Right atrium auricular region (tissue), 2 donors: ENCODE measurements around the gene GART. TPM values are rescaled to one million over a fixed set of nuclear protein-coding genes. Genes with fewer than 3 reads are reported as not detected.
"Not testable (repeated sequence)": the region's sequence is repeated elsewhere in the genome, so short reads cannot be mapped to it uniquely, and the experiment has no call there.

Experiments
- DNase-seq: peaks from one replicate; pipeline ENCODE4 v3.0.0-alpha.2; 2019; ENCODE audit warnings: low spot score
- H3K27ac ChIP-seq, 2 donors: fragments of 200-600 bp; sonication (generic); 1 replicate in 1 of 2; 2 replicates in 1 of 2; pipeline ENCODE4 v1.5.1; 2016 to 2019
- H3K27me3 ChIP-seq, 2 donors: fragments of 200-600 bp; sonication (generic); one replicate each; pipeline versions ENCODE4 v1.5.1 to v1.6.0; 2017 to 2019
- H3K36me3 ChIP-seq: fragments of 200-600 bp; sonication (generic); one replicate; pipeline ENCODE4 v1.5.1; 2016
- H3K4me1 ChIP-seq, 2 donors: fragments of 200-600 bp; sonication (generic); one replicate each; pipeline versions ENCODE4 v1.5.1 to v1.6.0; 2017 to 2019
- H3K4me3 ChIP-seq, 2 donors: fragments of 200-600 bp; sonication (generic); 1 replicate in 1 of 2; 2 replicates in 1 of 2; pipeline ENCODE4 v1.5.1; 2017 to 2019; ENCODE audit warnings: mild to moderate bottlenecking in 1 of 2, moderate library complexity in 1 of 2
- H3K9me3 ChIP-seq, 2 donors: fragments of 200-600 bp; sonication (generic); one replicate each; pipeline ENCODE4 v1.5.1; 2019
- total RNA-seq, 2 donors: library from RNA; depleted of rRNA; stranded (reverse); fragments of >200 nt; gene quantifications; one replicate each; pipeline ENCODE4 v1.1.0, GENCODE V29; 2016
- TF ChIP-seq, protein P1 (sequence below), 2 donors: fragments of 200-600 bp; sonication (generic); IDR thresholded peaks; one replicate each; pipeline ENCODE4 v1.5.1; 2019; ENCODE audit warnings: antibody characterized with exemption in 2 of 2

Gene GART
- total RNA-seq, 2 donors from 2014 or later: 29.7 to 32.5 TPM

DNA sequence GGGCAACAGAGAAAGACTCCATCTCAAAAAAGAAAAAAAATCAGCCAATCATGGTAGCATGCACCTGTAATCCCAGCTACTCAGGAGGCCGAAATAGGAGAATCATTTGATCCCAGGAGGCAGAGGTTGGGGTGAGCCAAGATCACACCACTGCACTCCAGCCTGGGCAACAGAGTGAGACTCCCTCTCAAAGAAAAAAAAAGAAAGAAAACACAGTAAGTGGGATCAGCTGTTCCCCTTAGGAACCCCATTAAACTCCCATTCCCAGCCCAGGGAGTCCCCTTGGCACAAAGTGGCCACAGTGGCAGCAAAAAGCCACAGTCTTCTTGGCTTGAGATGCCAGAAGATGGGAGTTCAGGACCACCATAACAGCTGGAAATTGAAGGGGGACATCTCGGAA lies 71.2 kb downstream of the GART start:
- DNase-seq: no peak
- no peaks in the 10 kb centered on the region for H3K27me3 ChIP-seq
- no peak overlapping the region for H3K27ac ChIP-seq
- H3K9me3 ChIP-seq: no peaks in the 10 kb centered on the region
- no peaks in the 10 kb centered on the region for H3K4me1 ChIP-seq
- no peak overlapping the region for H3K4me3 ChIP-seq
- TF ChIP-seq, protein P1, sequence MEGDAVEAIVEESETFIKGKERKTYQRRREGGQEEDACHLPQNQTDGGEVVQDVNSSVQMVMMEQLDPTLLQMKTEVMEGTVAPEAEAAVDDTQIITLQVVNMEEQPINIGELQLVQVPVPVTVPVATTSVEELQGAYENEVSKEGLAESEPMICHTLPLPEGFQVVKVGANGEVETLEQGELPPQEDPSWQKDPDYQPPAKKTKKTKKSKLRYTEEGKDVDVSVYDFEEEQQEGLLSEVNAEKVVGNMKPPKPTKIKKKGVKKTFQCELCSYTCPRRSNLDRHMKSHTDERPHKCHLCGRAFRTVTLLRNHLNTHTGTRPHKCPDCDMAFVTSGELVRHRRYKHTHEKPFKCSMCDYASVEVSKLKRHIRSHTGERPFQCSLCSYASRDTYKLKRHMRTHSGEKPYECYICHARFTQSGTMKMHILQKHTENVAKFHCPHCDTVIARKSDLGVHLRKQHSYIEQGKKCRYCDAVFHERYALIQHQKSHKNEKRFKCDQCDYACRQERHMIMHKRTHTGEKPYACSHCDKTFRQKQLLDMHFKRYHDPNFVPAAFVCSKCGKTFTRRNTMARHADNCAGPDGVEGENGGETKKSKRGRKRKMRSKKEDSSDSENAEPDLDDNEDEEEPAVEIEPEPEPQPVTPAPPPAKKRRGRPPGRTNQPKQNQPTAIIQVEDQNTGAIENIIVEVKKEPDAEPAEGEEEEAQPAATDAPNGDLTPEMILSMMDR (IDR thresholded peaks at IDR 0.05): no peak
- peaks cover 13% of the 10 kb centered on the region for H3K36me3 ChIP-seq

DNA sequence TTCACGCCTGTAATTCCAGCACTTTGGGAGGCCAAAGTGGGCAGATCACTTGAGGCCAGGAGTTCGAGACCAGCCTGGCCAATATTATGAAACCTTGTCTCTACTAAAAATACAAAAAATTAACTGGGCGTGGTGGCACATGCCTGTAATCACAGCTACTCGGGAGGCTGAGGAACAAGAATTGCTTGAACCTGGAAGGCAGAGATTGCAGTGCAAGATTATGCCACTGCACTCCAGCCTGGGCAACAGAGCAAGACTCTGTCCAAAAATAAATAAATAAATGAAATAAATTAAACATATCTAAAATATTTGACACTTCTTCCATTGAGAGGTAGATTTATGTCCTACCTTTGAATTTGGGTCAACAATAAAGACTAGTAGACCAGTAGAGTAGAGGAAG lies 72.7 kb downstream of the GART start:
- not testable (repeated sequence) for H3K27me3 ChIP-seq, H3K4me1 ChIP-seq, H3K4me3 ChIP-seq, H3K9me3 ChIP-seq, DNase-seq, H3K27ac ChIP-seq
- peaks cover 14% of the 10 kb centered on the region for H3K36me3 ChIP-seq

DNA sequence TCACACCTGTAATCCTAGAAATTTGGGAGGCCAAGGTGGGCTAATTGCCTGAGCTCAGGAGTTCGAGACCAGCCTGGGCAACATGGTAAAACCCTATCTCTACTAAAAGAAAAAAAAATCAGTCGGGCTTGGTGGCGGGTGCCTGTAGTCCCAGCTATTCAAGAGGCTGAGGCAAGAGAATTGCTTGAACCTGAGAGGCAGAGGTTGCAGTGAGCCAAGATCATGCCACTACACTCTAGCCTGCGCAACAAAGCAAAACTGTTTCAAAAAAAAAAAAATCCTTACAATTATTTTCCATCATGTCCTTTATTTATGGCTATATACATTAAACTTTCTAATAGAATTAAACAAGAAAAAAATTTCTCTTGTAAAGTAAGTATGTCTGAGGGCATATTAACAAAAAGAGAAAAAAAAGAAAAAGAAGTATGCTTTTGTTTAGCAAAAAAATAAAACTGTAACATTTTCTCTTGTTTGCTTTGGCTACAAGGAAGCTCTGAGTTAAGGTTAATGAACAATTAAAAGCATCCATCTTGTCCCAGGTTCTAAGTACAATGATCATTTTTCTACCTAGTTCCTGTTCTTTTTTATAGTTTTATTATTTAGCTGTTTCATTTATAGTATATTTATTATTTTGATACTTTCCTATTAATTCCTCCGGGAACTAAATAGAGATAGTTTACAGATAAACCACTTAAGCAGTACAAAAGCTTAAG lies 80.2 kb downstream of the GART start:
- no peak for DNase-seq
- no peaks in the 10 kb centered on the region for H3K9me3 ChIP-seq
- no peaks in the 10 kb centered on the region for H3K4me1 ChIP-seq
- peaks cover 39% of the 10 kb centered on the region for H3K36me3 ChIP-seq
- no peaks in the 10 kb centered on the region for H3K27me3 ChIP-seq
- no peak overlapping the region for H3K4me3 ChIP-seq
- TF ChIP-seq, protein P1 (IDR thresholded peaks at IDR 0.05): no peak
- H3K27ac ChIP-seq: no peak overlapping the region

DNA sequence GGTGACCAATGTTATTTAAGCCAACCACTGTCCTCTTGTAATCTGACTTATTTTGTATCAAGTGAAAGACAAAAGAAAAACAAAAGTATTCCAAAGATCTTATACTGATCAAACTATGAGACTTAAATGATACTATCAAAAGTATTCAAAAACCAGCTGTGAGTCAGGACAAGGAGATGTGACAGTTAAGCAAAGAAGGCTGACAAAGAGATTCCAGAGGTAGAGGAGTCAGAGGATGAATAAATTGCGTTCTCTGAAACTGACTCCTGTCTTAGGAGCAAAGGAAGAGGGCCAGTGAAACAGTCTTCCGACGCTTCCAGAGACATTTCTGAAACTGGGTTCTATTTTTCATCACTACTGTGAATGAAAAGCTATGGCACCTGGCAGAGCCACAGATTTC lies 83.1 kb downstream of the GART start:
- no peaks in the 10 kb centered on the region for H3K27me3 ChIP-seq
- H3K36me3 ChIP-seq: peaks cover 33% of the 10 kb centered on the region
- no peak for DNase-seq
- no peaks in the 10 kb centered on the region for H3K4me1 ChIP-seq
- H3K27ac ChIP-seq: no peak overlapping the region
- H3K4me3 ChIP-seq: no peak overlapping the region
- TF ChIP-seq, protein P1 (IDR thresholded peaks at IDR 0.05): no peak
- H3K9me3 ChIP-seq: no peaks in the 10 kb centered on the region

DNA sequence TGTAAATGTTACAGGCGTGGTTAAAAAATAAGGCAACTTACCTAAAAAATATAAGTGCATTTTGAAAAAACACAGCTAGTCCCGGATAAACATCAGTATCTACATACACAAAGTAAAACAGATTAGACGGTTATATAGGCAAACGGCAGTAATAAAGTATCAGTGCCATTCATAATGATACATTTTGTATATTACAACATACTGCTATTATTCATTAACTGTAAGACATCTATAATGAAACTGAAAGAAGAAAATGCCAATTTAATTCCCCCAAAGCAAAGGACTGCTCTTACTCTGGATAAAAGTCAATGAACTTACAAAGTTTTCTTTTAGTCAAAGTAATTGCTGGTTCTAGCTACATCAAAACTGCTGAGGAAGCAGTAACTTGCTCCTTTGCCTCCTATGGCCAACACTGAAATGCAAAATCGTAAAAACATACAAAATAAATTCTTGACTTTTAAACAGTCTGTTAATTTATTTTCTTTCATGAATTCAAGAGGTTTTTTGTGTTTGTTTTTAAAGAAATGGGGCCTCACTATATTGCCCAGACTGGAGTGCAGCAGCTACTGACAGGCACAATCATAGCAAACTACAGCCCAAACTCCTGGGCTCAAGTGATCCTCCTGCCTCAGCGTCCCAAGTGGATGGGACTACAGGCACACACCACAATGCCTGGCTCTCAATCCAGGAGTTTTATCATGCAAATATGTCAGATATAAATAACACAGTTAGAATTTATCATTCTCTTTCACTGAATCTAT lies 86.1 kb downstream of the GART start:
- H3K36me3 ChIP-seq: peaks cover 17% of the 10 kb centered on the region

More for the DNA sequence above, 86.1 kb downstream of the GART start:
- no peaks in the 10 kb centered on the region for H3K27me3 ChIP-seq
- TF ChIP-seq, protein P1 (IDR thresholded peaks at IDR 0.05): no peak
- H3K9me3 ChIP-seq: no peaks in the 10 kb centered on the region
- no peak for DNase-seq
- no peaks in the 10 kb centered on the region for H3K4me1 ChIP-seq
- no peak overlapping the region for H3K4me3 ChIP-seq
- no peak overlapping the region for H3K27ac ChIP-seq

Other genes with a start within 250 kb of the GART start
- gene IFNAR1, start 217.1 kb downstream of the GART start, total RNA-seq: 10 to 100 TPM; 20.0 to 24.6 TPM
- 10 to 100 TPM; 40.2 to 47.3 TPM for gene IFNGR2, start 138.7 kb downstream of the GART start, total RNA-seq
- gene TMEM50B, start 62.1 kb downstream of the GART start, total RNA-seq: 10 to 100 TPM; 31.1 to 41.0 TPM
- 1 to 10 TPM; 3.0 to 4.5 TPM for gene DNAJC28, start 50.4 kb downstream of the GART start, total RNA-seq
- 100 to 1,000 TPM; 105 to 189 TPM for gene SON, start 921 bp upstream of the GART start, total RNA-seq
- gene DONSON, start 46.6 kb upstream of the GART start, total RNA-seq: 1 to 10 TPM; 3.3 to 3.5 TPM
- 10 to 100 TPM; 19.0 to 27.5 TPM for gene CRYZL1, start 99.6 kb upstream of the GART start, total RNA-seq
- 10 to 100 TPM; 49.9 to 54.9 TPM for gene ITSN1, start 100.4 kb upstream of the GART start, total RNA-seq